Urothelium cell line (cell line): Measurements from ENCODE around the gene FIBCD1.

ENCODE experiments used
- DNase-seq: peaks from one replicate; pipeline ENCODE4 v3.0.0; 2011; ENCODE audit warnings: low spot score, mixed read lengths
- FAIRE-seq: peaks from 2 replicates; lab custom pipeline; 2011; peaks lifted over from hg19 to GRCh38; lab: Jason Lieb, UNC

Gene FIBCD1

DNA sequence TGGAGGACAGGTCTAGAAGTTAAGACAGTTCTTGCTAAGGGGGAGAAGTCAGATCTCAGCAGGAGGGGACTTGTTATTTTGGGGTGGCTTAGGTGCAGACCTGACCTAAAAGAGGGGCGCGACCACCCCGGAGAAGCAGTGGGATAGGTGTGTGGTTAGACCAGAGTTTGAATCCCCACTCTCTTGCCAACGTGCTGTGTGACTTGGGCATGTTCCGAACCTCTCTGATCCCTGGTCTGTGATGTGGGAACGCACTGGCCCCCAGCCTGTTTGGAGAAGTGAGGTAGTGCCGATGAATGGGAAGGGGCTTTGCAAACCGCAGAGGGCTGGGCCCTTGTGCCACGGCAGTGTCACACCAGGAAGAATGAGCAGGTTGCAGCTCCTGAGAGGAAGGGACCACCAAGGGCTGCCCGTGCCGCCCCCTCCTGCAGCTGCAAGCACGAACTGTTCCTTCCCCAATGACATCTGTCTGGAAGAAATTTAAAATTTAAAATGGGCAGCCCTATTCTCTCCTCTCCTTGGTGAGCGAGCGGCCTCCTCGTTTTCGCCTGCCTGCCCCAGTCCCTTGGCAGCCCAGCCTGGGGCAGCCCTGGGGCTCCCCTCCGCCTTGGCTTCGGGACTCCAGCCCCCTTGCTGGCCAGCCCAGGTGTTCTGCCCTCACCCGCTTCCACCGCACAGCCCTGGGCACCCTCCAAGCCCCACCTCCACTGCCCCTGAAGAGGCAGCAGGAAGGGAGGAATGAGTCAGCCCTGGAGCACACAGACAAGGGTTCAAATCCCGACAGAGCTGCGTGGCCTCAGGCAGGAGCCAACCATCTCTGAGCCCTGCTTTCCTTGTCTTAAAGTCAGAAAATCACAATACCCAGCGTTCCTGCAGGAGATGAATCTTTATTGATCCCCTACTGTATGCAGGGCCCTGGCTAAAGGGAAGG is 1.6 kb downstream of the FIBCD1 start:
- no peak for FAIRE-seq

DNA sequence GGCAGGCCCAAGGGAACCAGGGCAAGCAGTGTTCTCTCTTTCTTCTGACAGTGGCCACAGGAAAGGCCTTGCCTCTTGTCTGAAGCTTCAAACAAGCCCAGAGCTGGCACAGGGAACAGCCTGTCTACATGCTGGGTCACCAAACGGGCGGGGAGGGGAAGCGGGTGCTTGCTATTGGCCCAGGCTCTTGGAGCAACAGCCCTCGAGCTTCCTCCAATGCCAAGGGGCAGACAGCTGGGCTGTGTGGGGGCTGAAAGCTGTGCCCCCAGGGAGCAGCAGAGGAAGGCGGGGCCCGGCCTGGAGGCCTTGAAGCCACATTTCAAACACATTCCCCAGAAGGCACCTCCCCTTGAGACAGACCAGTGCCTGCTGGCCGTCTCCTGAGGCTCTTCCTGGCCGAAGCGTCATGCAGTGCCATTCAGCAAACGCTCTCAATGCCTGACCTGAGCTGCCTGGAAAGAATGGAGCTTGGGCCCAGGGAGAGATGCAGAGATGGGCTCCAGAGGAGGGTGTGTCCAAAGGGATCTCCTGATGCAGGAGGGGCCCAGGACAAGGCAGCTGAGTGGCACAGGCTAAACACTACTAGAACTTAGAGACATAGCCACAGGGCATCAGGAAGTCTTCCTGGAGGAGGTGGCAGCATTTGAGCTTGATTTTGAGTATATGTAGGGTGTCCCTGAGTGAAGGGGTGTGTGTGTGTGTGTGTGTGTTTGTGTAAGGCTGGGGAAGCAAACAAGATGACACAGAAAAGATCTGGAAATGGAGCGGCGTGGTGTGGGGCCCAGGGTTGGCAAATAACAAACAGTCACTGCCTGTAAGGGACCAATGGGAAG is 2.5 kb downstream of the FIBCD1 start:
- FAIRE-seq: no peak

More for the DNA sequence above, 1.6 kb downstream of the FIBCD1 start:
- DNase-seq: peak; percentile 39

DNA sequence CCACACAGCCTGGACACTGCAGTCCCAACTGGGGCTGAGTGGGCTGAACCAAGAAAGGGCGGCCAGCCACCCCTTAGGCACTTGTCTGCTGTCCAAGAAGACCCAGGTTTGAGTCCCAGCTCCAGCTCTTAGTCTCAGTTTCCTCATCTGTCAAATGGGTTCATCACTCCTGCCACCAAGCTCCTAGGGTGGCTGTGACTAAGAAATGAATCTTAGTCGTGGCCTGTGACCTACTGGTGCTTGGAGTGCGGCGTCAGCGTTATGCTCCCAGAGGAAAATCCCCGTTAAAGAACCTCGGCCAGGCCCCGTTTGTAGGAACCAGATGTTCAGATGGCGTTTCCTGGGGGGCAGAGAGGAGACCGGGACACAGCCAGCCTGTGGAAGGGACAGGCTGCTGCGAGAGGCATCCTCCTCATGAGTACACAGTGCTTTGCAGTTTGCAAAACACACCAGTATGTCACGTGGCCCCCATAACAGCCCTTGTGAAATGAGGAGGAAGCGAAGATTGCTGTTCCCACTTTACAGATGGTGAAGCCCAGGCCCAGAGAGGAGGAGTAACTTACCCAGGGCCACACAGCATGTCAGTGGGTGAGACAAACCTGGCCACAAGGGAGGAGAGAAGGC is 3.3 kb downstream of the FIBCD1 start:
- no peak for FAIRE-seq
- no peak for DNase-seq

More for the DNA sequence above, 2.5 kb downstream of the FIBCD1 start:
- peak; percentile 68 for DNase-seq

DNA sequence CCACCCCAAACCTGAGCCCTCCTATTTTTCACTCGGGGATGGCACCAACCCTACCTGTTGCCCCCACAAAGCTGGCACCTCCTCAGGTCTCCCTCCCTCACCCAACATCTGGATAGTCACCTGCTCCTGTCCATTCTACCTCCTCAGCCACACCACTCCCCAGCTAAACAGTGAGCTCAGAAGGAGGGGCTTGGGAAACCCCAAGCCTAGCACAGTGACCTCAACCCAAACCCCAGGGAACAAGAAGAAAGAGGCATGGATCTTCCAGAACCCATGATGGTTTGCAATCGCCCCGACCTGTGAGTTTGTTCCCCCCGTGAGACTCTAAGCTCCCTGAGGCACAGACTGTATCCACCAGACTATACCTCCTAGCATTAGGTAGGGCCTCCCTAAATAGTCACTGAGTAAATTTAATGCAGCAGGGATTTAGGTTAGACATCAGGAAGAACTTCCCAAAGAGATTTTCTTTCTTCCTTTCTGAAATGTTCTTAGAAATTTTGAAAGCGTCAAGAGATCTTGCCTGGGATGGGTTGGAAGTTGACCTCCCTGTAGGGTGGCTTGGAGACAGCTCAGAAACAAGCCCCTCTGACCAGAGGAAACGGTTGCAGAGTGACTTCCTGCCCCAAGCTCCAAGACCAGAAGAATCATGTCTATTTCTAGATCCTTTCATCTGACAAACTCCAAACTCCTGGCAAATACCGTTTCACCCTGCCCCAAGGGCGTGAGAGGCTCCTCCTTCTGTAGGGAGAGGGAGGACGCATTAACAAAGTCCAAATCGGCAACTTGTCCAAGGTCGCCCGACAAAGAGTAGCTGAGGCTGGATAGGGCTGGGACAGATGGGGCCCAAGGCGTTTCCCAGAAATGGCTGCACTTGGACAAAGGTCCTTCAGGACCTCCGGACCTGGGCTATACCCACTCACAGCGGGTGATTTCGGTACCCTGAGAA is 4.1 kb downstream of the FIBCD1 start:
- DNase-seq (no peak), FAIRE-seq (no peak)

DNA sequence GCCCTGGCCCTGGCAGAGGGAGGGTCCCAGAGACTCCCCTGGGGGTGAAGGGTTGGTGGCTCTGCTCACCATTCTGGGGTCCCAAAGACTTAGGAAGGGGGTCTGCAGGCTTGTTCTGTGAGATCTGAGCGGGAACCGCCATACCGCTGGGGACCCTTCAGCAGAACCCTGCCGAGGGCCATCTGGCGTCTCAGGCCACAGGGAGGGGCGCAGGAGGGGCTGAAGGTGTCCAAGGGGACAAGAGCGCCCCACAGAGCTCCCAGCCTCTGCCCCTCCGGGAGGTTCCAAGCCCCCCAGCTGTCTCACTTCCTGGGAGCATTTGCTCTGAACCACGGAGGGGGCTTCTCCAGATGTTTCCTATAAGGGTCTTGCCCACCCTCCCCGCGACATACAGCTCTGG is 4.8 kb downstream of the FIBCD1 start:
- DNase-seq (no peak), FAIRE-seq (no peak)

DNA sequence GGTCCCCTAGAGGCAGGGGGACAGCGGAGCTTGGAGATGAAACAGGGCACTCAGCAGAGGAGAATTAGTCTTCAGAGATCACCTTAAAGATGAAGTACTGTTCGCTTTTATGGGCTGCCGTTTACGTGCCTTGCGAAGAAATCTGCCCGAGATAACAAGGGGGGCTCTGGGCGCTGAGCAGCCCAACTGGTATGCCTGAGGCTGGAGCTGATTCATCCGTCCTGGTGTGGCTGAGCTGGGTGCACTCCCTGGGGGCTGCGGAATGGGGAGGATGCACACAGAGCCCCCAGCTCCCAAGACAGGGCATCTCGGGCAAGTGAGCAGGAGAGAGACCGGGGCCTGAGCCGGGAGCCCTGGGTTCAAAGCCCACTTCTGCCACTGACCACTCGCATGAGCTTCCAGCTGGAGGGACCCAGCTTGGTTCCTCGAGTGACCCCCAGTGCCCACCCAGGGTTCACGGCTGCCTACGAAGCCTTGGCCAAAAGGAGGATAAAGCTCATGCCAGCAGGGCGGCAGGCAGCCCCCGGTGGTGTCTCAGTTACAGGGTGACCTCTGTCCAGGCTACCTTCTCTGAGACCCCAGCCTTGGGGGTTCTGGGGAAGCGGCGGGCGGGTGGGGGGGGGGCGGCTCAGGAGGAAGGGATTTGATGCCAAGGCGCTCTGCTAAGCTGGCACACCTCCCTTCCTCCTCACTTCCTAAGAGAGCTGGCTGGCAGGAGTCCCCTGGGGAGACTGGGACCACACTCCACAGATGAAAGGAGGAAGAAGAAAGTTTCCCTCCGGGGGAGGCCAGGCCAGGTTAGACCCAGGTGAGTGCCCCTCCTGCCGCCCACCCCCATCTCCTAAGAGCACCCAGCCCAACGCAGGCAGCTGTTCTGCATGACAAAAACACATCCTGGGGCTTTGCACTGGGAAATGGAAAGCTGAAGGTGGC is 5.7 kb downstream of the FIBCD1 start:
- DNase-seq (peak; percentile 76), FAIRE-seq (no peak)

DNA sequence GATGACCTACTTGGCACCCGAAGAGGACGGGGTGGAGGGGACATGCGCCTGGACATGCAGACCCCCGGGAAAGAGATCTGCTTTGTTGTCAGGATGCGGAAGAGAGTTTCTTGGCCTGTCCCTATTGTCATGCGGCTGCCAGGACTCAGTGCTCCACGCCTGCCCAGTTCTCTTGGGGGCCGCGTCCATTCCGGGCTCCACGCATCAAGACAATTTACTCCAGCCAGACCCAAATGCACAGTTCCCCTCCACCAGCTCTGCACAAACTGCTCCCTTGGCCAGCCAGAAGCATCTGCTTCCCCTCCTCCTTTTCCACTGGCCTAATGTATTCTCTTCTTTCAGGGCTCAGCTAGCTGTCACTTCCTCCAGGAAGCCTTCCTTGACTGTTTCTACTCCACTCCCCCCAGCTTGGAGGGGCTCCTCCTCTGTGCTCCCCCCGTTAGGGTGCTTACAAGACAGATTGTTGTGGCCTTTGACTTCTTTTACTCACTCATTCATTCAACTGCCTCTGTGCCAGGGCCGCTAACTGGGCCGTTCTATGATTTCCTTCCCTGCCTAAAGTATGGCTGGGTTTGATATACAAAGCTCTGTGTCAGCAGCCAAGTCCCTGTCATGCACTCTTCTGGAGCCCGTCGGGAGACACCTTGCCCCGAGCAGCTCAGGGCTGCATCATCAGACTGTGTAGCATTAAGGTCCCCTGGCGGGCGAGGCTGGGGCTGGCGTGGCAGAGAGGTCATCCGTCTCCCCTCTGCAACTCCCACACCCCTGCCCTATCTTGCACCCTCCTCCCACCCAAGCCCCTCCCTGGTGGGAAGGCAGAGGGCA is 6.6 kb downstream of the FIBCD1 start:
- FAIRE-seq: no peak
- peak; percentile 57 for DNase-seq

DNA sequence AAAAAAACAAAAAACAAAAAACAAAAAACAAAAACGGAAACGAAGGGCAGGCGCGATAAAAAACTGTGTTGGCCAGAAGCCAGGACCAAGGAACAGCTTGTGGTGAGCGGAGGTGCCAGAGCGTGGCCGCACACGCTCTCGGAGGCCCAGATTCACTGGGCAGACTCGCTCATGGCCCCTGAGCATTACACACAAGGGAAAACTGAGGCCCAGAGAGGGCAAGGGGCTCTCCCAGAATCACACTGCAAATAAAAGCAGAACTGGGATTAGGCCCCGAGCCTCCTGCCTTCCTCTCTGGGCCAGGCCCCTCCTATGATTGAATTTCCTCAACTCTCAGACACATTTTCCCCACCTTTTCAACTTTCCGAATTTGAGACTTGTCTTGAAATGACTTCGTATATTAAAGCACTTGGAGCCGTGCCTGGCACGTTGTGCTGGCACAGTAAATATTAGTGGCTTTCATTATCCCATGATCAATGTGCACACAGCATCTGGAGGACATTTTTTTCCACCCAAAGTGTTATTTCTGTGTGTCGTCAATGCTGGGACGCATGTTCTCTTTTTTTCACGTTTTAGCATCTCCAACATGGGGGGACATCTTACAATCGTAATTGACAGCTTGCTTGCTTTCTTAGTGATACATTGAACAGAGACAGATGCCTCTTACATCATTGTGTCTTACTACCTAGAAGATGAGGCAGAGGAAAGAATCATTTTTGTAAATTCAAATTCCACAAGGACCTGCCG is 7.4 kb downstream of the FIBCD1 start:
- DNase-seq (no peak), FAIRE-seq (no peak)

DNA sequence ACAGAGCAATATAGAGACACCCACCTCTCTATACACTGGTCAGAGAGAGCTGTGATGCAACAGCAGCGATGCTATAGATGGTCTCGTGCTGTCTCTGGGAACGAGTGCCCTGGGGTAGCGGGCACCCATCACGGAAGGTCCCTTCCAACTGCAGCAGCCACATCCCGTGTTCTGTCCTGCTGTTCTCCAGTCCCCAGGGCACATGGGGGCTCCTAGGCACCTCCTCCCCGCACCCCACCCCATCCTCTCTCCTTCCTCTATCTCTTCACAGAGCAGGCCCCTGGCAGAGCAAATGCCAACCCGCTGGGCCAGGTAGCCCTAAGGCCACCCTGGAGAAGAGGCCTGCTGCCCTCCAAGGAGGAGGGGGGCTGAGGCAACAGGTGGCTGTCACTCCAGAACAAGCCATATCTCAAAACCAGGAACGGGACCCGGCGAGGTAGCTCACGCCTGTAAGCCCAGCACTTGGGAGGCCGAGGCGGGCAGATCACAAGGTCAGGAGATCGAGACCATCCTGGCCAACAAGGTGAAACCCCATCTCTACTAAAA is 8.2 kb downstream of the FIBCD1 start:
- FAIRE-seq (no peak), DNase-seq (no peak)

DNA sequence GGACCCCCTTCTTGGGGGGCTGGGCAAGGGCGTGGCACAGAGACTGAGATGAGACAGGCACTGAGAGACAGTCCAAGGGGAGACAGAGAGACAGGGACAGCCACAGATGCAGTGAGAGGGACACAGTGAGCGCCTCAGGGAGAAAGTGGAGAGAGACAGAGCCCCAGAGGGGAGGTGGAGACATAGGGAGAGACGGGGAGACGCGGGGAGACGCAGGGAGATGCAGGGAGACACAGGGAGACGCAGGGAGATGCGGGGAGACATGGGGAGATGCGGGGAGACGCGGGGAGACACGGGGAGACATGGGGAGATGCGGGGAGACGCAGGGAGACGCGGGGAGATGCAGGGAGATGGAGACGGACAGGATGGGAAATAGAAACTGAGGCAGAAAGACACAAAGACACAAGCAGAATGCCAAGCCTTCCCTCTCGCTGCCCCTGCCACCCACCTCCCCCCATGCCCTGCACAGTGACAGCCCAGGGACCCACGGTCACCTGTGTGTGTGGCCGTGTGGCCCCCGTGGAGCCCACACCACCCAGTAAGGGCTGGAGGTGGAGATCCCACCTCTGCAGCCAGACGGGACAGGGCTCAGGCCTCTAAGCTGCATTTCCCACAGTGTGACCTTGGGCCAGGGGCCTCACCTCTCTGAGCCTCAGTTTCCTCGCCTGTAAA is 8.8 kb downstream of the FIBCD1 start:
- no peak for DNase-seq
- no peak for FAIRE-seq

DNA sequence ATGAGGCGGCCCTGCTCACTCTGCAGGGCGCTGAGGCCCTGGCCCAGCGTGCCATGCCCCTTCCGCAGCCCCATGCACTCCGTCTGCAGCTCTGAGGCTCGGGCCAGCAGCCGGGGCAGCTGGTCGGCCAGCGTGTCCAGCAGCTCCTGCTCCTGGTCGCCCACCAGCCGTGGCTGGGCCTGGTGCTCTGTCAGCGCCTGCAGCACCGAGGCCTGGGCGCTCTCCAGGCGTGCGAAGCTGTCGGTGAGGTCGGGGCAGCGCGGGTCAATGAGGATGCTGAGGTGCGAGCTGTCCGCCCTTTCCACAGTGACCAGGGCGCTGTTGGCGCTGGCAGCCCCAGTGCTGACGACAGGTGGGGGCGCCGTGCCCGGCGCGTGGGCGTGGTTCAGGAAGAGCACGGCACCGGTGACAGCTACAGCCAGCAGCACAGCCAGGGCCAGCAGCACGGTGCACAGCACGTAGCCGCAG is 9.4 kb downstream of the FIBCD1 start:
- no peak for FAIRE-seq

DNA sequence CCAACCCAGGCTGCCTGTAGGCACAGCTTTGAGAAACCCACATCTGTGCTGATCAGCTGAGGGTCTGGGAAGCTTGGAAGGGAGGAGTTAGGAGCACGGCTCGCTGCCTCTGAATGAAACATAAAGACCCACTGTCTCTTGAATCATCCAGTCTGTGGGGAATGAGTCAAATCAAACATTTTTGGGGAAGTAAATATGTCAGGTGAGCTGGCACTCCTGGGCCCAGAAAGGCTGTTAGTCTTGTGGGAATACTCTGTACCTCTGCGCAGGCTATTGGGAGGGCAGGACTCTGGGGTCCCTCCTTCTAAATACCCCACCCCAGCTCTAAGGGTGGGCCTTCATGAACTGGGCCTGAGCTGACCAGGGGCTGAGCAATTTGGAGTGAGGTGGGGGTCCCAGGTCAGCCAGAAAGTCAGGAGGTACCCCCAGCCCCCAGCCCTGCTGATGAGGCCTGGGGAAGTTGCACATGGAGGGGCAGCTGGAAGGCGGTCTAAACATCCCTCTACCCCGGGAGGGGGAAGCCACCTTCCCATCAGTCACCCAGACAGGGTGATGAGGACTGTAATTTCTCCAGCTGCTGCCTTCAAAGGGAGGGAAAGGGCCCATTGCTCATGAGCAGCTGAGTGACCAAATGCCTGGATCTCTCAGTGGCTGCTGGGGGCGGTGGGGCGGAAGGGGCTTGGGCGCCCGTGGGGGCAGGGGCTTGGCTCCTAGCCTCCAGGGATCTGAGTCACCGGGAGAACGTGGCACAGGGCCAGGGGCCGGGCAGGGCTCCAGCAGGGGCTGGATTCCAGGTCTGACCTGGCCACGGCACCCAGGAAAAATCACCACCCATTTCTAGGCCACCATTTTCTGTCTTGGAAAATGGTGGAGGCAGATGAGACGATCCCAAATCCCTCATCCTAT is 10.8 kb downstream of the FIBCD1 start:
- DNase-seq (peak; percentile 91), FAIRE-seq (no peak)

More for the DNA sequence above, 9.4 kb downstream of the FIBCD1 start:
- no peak for DNase-seq

DNA sequence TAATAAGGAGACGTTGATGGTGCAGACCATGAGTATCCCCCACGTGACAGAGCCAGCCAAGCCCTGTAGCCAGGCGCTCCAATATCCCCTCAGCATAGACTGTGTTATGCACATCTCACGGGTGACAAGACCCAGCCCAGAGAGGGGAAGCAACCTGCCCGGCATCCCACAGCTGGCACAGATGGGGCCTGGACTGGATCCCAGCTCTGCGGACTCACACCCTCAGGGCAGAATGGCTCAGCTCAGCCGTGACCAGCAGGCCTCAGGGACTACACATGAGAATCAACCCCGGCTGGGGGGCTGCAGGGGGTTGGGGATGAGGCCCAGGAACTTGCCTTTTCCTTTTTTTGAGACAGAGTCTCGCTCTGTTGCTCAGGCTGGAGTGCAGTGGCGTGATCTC is 11.7 kb downstream of the FIBCD1 start:
- DNase-seq (no peak), FAIRE-seq (no peak)

DNA sequence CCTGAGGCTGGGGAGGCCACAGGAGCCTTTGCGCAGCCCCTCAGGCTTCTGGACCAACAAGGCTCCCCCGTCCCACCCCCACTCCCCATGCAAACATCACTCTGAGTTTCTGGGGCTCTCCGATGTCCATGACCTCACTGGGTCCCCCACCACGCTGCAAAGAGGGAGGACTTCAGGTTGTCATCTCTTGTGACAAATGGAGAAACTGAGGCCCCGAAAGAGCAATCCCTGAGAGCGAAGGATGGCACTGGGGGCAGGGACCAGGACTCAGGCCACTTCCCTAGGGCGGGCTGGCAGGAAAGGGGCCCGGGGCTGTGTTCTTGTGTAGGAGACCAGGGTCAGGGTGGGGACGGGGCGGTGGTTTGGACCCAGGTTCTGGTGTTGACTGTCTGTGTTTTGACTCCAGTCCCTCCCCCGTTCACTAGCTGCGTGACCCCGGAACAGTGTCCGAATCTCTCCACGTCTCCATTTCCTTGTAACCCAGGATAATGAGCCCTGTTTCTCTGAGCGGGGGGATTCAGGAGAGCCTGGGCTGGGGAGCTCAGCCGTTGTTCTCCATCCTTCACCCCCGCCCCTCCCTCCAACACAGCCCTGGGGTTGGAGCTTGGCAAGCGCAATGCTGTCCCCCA is 13.9 kb downstream of the FIBCD1 start:
- FAIRE-seq: no peak
- no peak for DNase-seq

DNA sequence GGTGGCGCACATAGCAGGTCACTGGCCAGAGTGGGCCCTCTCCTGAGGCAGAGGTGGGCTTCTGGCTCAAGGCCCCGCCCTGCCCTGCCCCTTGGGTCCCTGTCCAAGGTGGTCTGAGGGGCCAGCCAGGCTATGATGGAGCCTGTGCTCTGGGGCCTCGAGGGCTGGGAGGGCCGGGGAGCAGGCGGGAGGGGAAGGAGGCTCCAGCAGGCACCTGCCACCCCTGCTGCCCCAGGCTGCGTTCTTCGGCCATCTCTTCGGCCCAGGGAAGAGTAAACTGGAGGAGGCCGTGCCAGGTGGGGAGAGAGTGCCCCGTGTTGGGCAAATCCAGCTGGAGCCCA is 14.6 kb downstream of the FIBCD1 start:
- DNase-seq (no peak), FAIRE-seq (no peak)
